ENCODE measurements around the gene PHEX.

The PHEX gene

DNA sequence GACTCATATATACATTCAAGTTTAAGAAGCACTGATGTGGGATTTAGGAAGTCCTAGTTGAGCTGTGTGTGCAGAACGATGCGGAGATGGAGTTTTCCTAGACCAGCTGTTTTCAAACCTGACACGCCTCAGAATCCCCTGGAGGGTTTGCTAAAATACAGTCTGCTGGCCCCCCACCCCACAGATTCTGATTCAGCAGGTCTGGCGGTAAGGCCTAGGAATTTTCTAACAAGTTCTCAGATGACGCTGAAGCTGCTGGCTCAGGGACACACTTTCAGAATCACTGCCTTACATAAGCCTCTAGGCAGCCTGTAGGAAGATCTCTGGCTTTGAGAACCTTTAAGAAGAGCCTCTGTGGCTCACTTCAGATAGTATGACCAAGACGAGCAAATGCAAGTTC is 73.1 kb downstream of the PHEX start:
- no peak for DNase-seq (ENCODE audit: low read depth)

DNA sequence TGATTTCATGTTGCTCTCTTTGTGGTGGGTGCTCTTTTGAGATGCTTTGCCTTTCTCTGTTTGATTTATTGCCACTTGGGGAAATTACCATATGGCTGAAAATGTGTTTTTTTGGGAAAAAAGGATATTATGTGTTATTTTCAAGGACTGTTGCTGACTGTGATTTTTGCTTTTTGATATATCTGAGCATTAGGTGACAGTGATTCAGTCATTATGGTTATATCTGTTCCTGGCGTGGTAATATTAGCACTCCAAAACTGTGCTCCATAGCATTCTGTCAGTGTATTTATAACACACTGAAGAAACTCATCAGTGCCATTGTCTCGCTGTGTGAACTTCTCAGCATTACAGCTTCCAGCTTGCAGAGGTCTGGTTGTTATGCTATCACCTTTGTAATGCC is 73.8 kb downstream of the PHEX start:
- no peak for DNase-seq (ENCODE audit: low read depth)

DNA sequence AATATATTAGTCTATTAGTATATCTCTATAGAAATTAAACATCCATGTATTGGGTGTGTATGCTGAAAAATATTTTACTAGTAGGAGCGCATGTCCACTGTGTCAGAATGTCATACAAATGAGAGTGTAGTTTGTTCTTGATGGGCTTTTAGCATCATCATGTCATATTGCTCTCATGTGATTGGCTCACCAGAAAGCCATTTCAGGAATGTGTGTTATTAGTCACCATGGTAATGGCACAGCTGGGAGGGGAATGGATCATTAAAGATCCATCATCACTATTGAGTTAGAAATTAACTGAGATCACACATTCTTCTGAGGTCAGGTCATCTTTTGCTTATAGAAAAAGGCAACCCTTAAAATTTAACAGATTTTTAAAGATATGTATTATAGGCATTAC is 77.3 kb downstream of the PHEX start:
- peak; percentile 23 for DNase-seq (ENCODE audit: low read depth)

DNA sequence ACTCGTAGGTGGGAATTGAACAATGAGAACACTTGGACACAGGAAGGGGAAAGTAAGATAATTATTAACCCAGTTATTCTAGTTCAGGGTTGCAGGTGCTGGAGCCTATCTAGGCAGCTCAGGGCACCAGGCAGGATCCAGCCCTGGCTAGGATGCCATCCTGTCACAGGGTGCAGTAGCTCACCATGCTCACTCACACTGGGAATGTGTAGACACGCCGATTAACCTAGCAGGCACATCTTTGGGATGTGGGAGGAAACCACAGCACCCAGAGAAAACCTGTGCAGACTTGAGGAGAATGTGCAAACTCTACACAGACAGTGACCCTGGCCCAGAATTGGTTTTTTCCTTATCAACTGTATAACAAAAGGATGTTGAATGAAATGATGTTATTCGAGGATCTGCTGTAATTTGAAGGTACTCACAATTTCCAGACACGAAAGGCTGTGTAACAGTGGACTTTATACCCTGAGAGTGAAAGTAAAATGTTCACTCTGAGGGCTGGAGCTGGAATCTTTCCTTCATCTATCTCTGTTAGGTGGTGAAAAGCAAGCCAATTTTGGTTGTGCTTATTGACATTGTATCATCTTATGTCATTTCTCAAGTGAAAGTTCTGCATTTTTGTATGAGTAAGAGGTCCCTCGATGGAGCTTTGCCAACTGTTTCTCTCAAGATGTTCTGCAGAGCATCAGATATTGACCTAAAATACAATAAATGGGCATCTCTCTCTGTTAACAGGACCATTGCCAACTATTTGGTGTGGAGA is 78.8 kb downstream of the PHEX start:
- DNase-seq (ENCODE audit: low read depth), result peak; percentile 21

DNA sequence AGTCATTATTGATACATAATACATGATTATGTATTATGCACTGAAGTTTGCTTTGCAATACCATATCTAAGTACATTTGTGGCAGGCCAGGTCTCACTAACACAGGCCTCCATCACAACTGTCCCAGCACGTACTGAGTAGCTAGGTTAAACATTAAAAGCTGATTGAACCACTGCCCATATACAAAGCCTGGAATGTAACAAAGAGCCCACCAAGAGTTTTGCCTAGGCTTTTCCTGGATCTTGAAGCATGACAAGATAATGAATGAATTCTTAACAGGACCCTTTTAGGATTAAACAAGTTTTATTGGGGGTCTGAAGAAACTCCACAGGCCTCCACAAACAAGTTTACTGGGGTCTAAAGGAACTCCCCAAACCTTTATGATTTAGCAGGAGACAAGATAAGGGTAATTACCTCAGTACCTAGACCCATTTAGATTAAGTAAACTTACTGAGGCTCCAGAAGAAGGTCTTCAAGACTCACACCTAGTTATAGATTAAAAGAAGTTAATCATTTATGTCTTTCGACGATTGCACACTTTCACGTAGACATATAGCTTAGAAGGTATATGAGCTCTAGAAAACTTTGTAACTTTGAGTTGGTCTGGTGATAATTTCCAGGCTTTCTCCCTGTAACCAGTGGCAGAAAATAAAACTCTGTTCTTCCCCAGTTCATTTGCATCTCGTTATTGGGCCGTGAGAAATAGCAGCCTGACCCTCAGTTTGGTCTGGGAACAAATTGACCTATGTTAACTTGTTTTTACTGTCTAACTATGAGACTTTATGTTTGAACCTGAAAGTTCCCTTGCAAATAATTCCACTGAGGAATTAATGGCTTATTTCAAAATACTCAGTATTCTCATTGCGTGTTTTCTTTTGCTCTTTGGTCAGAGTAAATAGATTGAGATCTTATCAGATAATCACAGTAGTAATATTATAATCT is 84.8 kb downstream of the PHEX start:
- no peak for DNase-seq (ENCODE audit: low read depth)

DNA sequence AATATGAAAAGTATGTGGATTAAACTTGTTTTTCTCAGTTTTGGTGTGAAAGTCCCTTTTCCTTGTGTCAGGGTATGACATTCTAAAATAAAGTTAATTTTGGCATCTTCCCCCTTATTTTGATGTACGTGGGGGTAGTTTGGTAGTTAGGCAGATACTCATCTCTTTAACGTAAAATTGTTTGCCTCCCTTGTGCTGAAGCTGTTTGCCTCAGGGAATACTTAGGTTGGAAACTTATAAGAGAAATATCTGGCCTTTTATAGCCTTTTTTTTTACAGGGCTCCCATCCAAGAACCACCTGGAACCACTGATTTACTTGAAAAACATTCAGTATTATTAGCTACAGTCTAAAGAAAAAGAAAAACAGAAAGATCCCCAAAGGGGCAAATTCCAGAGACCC is 85.5 kb downstream of the PHEX start:
- DNase-seq (ENCODE audit: low read depth), result no peak

DNA sequence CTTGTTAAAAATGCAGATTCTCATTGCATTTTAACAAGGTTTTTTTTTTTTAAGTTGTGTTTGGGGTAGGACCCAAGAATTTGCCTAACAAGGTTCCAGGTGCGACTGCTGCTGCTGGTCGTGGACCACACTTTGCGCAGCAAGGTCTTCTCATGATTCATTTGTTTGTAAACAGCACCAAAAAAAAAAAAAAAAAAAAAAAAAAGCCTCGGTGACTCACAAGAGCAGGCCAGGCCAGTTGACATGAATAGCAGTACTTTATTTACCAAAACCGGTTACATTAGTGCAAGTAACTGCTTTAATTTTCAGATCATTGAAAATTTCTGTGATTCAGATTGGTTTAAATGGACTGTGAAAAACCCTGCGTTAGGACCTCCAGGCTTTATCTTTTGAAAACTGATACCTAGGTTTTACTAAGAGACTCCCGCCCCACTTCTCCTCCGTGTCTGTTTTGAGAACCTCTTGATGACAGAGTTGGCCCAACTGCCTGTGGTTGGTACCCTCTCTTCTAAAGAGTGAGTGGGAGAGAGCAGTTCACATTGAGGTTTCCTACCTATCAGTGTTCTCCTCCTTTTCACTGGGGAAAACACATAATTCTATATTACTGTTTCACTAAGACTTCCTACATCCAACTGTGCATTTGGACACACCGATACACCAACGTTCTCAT is 86.2 kb downstream of the PHEX start:
- DNase-seq (ENCODE audit: low read depth), result no peak

DNA sequence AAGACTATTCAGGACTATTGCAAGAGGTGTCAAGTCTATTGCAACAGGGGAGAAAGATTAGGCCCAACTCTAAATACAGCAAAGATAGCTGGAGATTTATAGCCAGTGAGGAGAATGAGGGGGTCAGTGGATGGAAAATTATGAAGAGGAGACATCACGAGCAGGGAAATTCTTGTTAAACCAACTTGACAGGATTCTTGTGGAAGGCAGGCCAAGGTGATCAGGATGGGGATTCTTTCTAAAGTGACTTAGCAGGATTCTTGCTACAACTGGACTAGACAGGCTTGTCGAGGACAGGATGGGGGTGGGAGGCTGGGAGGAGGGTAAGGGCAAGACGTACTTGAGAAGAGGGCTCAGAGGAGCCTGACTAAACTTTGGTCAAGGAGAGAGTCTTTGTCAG is 89.0 kb downstream of the PHEX start:
- DNase-seq (ENCODE audit: low read depth), result no peak

DNA sequence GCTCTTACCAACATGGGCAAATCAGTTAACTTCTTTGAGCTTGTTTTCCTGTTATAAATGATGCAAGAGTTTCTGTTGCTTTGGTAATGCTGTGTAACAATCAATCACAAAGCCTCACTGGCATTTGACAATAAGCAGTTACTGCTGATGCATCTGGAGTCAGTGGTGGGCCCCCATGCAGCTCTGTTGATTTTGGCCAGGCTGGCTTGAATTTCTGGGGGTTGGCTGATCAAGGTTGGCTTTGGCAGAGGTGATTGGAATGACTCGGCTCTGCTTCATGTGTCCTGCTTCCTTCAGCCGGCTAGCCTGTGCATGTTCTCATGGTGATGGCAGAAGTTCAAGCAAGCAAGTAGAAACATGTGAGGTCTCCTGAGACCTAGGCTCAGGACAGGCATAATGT is 90.4 kb downstream of the PHEX start:
- DNase-seq (ENCODE audit: low read depth), result peak; percentile 38

DNA sequence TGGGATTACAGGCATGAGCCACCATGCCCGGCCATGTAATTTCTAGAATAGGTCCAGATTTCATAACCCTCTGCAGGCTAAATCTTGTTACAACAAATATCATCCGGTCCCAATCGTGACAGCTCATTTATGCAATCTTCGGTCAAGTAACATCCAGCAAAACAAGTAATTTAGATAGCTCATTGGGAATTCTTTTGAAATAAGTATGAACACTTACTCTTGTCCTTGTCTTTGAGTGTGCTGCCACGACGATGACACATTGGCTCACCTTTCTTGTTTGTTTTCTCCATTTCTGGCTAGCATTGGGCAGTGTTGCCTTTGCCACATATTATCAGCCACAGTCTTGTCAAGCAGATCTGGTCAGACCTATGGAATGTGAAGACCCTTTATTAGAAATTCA is 92.0 kb downstream of the PHEX start:
- DNase-seq (ENCODE audit: low read depth), result no peak

DNA sequence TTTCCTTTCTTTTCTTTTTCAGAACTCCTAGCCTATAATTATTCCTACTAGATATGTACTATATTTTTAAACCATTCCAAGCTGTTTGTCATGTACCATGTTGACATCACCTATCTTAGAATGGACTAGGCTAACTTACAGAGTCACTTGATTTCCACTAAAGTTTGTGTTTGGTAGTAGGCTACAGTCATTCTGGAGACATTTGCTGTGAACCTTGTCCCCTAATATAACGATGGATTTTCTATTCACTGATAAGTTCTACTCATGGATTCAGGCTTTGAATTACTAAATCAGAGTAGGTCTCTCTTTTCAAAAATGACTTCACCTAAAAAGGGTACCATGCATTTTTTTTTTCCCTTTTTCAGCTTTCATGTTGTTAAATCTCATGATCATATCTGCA is 93.4 kb downstream of the PHEX start:
- no peak for DNase-seq (ENCODE audit: low read depth)

DNA sequence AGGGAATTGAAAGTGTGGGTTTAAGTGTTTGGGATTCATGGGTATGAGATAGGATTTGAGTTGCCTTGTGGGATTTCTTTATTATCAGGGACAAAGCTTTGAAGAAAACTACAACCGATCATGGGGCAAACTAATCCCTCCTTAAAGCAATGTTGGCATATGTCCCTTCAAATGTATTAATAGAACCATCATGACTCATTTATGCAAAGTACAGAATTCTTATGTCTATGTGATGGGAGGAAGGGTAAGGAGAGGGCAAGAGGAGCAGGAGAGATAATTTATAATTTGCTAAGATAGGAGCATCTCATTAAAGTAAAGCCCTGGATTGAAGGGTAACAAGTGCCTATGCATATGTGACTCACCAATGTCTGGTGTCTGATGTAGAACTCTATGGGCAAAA is 94.2 kb downstream of the PHEX start:
- peak; percentile 43 for DNase-seq (ENCODE audit: low read depth)

DNA sequence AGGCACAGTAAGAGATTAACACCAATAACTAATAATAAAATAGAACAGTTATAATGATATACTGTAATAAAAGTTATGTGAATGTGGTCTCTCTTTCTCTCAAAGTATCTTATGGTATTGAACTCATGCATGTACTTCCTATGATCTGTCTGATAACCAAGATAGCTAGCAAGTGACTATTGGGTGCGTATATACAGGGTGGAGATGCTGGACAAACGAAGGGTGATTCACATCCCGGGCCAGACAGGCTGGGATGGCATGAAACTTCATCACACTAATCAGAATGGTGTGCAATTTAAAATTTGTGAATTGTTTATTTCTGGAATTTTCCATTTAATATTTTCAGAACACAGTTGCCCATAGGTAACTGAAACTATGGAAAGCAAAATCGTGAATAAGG is 96.8 kb downstream of the PHEX start:
- no peak for DNase-seq (ENCODE audit: low read depth)

DNA sequence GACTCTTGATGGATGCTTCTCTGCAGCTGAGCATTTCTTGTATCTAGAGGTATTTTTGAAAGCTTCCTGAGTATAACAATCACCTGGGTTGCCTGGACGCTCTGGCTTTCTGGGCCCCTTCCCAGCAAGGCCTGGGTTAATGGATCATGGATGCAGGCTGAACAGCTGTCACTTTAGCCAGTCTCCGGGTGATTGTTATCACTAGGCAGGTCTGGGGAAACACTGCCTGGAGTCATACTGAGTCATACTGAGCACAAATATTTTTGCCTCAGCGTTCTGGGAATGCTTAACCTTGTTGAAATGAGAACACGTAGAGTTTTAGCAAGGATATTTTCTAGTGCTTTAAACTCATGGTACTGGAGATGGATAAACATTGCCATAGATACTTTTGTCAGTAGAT is 102.6 kb downstream of the PHEX start:
- DNase-seq (ENCODE audit: low read depth), result peak; percentile 78

DNA sequence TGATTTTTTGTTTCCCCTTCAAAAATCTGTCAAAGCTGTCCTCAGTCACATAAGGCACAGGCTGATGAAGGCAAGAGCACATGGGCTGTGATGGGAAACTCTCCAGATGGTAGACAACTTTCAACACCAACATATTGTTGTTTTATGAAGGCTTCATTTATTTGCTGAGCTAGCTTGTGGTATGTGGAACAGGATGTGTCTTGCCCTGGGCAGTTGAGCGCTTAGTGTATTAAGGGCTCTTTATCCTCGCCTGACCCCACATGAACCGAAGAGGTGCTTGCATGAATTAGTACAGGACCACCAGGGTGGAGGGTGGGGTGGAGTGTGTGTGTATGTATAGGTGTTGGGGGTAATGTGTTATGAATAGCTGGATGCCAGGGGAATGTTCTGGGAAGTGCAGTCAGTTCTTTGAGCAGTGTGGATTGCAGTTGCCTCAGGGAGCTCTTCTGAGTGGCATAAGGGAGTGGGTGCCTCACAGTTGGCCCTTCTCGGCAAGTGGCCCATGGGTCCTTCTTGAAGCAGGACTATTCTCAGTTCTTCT is 103.1 kb downstream of the PHEX start:
- DNase-seq (ENCODE audit: low read depth), result peak; percentile 67

DNA sequence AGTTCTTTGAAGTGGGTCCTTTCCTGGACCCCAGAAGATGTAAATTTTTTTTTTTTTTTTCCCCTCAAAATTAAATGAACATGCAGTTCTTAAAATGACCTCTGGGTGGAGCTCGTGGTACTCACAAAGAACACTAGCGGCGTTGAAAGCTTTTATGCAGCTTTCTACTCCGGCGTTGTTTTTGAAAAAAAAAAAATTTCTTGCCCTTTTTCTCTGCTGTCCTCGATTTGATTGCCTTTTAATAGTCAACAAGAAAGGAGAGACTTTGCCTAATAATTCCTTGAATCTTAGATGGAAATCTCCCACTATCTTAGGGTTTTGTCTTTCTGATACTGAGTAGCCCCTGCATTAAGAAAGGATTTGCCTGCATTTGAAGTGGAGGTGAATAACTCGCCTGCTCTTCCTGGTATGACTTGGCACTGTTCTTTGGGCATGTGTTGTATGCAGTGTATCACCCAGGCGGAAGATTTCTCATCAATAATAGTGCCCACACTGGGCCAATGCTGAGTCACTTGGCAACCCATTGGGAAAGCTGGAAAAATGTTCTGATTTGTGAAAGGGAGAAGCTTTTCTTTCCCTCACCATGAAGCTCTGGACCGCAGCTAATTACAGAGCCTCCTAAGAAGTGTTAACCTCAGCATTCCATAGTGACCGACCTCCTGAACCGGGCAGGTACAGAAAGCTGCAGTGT is 104.0 kb downstream of the PHEX start:
- peak; percentile 48 for DNase-seq (ENCODE audit: low read depth)

DNA sequence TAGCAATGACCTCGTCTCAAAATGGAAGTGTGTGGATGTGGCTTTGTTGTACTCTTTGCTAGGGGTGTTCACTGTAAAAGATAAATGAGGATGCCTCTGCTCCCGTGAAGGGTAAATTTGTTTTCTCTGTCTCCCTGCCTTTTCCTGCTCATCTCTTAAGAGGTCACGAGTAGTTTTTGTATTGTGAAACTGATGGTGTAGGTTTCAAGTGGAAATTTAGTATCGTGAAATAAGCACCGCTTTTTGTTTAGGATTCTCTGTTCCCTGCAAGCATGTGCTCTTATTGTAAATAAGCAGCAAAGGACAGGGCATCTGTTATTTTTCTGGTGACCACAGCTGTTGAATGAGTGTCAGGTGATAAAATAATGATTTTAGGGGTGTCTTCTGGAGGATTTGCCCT is 104.6 kb downstream of the PHEX start:
- peak; percentile 7 for DNase-seq (ENCODE audit: low read depth)

DNA sequence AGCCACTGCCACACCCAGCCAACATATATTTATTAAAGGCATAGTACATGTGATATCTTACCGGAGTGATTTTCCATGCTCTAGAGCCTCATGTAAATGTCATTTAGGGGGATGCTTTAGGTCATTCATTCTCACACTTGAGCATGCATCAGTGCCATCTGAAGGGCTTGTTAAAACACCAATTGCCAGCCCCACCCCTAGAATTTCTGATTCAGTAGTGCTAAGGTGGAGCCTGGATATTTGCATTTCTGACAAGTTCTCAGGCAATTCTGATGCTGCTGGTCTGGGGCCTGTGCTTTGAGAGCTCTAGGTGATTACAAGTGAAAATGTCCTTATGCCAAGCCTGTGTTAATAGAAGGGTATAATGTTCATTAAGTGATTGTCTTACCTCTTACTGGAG is 107.7 kb downstream of the PHEX start:
- DNase-seq (ENCODE audit: low read depth), result no peak

DNA sequence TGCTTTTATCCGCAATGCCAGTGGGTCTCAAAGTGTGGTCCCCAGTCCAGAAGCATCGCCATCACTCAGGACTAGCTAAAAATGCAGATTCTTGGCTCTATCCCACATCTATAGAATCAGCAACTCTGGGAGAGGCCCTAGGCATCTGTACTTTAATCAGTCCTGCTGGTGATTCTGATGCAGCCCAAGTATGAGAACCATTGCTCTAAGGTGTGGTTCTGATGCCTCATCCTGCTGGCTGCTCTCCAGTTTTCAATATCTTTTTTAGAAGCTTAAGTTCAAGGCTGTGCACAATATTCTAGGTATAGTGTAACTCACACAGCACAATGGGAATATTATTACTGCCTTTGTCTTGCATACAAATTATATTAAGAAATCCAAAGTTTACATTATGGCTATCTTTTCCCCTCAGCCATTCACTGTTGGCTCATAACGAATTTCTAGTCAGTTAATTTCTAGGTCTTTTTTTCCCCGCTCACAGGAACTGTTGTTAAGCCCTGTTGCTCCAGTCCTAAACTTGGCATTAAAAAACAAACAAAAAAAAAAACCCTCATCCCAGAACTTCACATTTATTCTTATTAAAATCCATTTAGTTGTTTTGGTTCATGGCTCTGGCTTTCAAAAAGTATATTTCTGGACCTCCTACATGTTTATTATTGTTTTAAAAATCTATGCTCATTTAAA is 109.1 kb downstream of the PHEX start:
- DNase-seq (ENCODE audit: low read depth), result no peak

DNA sequence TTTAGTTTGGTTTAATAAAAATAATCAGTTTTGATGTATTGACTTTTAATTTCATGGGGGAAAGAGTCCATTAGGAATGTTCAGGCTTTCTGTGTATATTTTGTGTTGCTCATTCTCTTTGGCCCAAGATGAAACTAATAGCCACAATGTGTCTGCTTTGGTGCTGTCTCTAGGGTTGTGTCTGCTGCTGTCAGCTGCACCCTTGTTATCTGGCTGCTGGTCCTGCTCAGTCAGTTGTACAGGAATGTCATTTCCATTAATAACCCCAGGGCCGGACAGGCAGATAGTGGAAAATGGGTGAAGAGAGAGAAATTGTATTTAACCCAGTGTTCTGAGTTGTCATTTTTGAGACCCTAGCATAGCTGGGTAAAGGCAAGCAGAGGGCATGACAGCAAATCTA is 115.1 kb downstream of the PHEX start:
- no peak for DNase-seq (ENCODE audit: low read depth)

DNA sequence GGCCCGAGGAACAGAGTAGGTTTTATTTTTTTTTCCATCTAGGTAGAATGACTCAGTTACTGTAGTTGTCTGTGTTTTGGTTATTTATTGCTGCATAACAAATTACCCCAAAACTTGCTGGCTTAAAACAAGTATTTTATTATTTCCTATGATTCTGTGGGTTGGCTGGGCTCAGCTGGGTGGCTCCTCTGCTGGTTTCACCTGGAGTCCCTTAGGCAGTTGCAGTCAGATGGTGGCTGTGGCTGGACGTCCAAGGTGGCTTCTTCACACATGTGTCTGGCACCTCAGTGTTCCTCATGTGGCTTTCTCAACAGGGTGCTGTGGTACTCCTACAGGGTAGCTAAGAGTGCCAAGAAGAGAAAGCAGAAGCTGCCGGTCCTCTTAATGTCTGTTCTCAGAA is 115.8 kb downstream of the PHEX start:
- DNase-seq (ENCODE audit: low read depth), result no peak

All from iris pigment epithelial cell (primary cell).